Fibroblast of villous mesenchyme (primary cell): ENCODE results near the gene NUMA1. TPM values are rescaled to one million over a fixed set of nuclear protein-coding genes. Genes with fewer than 3 reads are reported as not detected.

ENCODE experiments used
- DNase-seq: peaks from one replicate; pipeline ENCODE4 v3.0.0-alpha.2; 2010; ENCODE audit warnings: low read depth
- H3K4me3 ChIP-seq: 2 replicates; pipeline ENCODE4 v1.5.1; 2011; ENCODE audit warnings: low read depth, mild to moderate bottlenecking, low read length
- total RNA-seq: library from RNA; depleted of rRNA; stranded (reverse); fragments of >200 nt; gene quantifications from 2 replicates; pipeline ENCODE4 v1.2.3, GENCODE V29; 2012
- TF ChIP-seq, protein P1 (sequence below): IDR thresholded peaks from 2 replicates; pipeline ENCODE4 v1.5.1; 2012; ENCODE audit warnings: low read depth, mild to moderate bottlenecking, low read length; ENCODE audit not compliant: insufficient read depth

The NUMA1 gene
- total RNA-seq, 1 donor = 169 TPM

GRCh38 chr11:72058416-72059034 is 21.8 kb downstream of the NUMA1 start:
- TF ChIP-seq, protein P1, sequence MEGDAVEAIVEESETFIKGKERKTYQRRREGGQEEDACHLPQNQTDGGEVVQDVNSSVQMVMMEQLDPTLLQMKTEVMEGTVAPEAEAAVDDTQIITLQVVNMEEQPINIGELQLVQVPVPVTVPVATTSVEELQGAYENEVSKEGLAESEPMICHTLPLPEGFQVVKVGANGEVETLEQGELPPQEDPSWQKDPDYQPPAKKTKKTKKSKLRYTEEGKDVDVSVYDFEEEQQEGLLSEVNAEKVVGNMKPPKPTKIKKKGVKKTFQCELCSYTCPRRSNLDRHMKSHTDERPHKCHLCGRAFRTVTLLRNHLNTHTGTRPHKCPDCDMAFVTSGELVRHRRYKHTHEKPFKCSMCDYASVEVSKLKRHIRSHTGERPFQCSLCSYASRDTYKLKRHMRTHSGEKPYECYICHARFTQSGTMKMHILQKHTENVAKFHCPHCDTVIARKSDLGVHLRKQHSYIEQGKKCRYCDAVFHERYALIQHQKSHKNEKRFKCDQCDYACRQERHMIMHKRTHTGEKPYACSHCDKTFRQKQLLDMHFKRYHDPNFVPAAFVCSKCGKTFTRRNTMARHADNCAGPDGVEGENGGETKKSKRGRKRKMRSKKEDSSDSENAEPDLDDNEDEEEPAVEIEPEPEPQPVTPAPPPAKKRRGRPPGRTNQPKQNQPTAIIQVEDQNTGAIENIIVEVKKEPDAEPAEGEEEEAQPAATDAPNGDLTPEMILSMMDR = no peak
- DNase-seq = peak; percentile 74
- H3K4me3 ChIP-seq = no peak overlapping the region

DNA sequence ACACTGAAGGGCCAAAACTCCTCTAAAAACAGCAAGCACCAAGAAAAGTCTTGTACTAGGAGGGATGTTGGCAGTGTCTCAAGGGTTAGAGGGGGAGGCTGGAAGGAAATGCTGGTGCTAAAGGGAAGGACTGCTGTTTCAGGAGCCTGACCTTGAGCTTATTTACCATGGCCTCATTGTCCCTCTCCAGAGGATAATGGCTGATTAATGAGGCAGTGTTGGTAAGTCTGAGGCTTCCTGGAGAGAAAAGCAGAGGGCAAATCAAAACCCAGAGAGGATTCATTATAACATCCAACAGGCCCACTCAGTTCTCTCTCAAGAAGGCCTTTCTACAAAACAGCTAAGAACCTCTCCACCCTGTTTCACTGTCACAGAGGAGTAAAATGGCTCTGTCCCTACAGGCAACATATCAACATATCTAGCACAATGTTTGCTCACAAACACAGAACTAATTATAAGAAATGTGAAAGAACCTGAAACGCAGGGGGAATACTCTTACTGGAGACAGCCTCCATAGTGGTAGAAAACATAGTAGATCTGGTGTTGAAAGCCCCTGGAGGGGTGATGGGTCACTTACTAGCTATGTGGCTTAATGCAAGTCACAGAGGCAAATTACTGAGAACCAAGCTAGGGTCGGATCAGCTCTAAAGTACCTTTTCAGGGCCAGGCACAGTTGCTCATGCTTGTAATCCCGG is 31.4 kb downstream of the NUMA1 start:
- DNase-seq = no peak
- H3K4me3 ChIP-seq = no peak overlapping the region
- TF ChIP-seq, protein P1 = no peak

- TF ChIP-seq, protein P1 = no peak
- no peak overlapping the region for H3K4me3 ChIP-seq
- peak; percentile 40 for DNase-seq
These were observed 34.5 kb downstream of the NUMA1 start for GRCh38 chr11:72045849-72046248.

GRCh38 chr11:72042064-72042745 is 38.1 kb downstream of the NUMA1 start:
- TF ChIP-seq, protein P1 = no peak
- DNase-seq = no peak
- peak overlapping the region; percentile 69 for H3K4me3 ChIP-seq

GRCh38 chr11:72041364-72042063 is 38.8 kb downstream of the NUMA1 start:
- H3K4me3 ChIP-seq = peak overlapping the region; percentile 69
- peak; percentile 88 for DNase-seq
- TF ChIP-seq, protein P1 = no peak

DNA sequence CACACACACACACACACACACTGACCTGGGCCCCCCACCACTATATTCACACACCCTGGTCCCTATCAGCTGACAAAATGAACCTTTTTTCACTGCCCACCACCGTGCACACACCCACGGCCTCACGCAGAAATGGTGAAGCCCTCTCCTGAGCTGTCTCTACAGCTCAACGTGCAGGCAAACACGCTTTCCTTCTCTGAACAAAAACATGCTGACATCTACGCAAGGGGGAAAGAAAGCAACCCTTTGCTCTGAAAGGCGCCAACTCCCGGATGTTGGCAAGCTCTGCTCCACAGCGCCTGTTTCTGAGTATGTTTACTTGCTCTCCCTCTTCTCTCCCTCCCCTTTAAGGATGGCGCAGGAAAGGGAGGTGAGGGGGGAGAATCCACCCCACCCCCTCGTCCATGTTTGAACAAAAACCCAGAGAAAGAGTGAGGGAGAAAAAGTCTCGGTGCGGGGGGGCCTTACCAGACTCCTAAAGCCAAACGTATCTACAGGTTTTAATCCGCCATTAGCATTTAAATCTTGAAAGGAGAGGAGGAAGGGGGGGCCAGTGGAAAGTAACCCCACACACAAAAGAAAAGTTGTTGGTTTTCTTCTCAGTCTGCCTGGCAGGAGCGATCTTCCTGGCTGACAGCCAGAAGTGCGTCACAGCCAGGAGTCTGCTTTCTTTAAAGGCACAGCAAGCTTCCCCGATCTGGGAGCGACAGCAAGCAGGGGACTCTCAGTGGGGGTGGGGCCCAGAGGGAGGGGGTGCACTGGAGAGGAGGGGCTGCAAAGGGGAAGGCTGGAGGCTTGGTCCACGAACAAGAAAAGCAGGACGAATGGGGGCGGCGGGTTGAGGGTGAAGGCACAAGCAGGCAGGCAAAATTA is 39.6 kb downstream of the NUMA1 start:
- TF ChIP-seq, protein P1 = no peak
- peak overlapping the region; percentile 69 for H3K4me3 ChIP-seq
- DNase-seq = peak; percentile 97
